T-helper 1 cell treated with Interleukin-12 subunit alpha and Interleukin-12 subunit beta and Interleukin-4 antibody, amounts not matched to agents 30 μg/mL and 1 μg/mL, for 36 hours (primary cell): Measurements from ENCODE around the gene SLC35B1.
"Not testable (repeated sequence)": the region's sequence is repeated elsewhere in the genome, so short reads cannot be mapped to it uniquely, and the experiment has no call there.

ENCODE experiments used
- H3K27ac Mint-ChIP-seq: one replicate; pipeline ENCODE4 v1.8.0; 2021; ENCODE audit warnings: mild to moderate bottlenecking, mixed read lengths
- H3K27me3 Mint-ChIP-seq: one replicate; pipeline ENCODE4 v1.8.0; 2021; ENCODE audit warnings: low read depth, mixed read lengths
- H3K36me3 Mint-ChIP-seq: one replicate; pipeline ENCODE4 v1.8.0; 2021; ENCODE audit warnings: low read depth, mixed read lengths
- H3K4me1 Mint-ChIP-seq: one replicate; pipeline ENCODE4 v1.8.0; 2021; ENCODE audit warnings: low read depth, mixed read lengths
- H3K4me3 Mint-ChIP-seq: one replicate; pipeline ENCODE4 v1.8.0; 2021; ENCODE audit warnings: mild to moderate bottlenecking, moderate library complexity, mixed read lengths
- H3K9me3 Mint-ChIP-seq: one replicate; pipeline ENCODE4 v1.8.0; 2021; ENCODE audit warnings: mixed read lengths

SLC35B1 gene

DNA sequence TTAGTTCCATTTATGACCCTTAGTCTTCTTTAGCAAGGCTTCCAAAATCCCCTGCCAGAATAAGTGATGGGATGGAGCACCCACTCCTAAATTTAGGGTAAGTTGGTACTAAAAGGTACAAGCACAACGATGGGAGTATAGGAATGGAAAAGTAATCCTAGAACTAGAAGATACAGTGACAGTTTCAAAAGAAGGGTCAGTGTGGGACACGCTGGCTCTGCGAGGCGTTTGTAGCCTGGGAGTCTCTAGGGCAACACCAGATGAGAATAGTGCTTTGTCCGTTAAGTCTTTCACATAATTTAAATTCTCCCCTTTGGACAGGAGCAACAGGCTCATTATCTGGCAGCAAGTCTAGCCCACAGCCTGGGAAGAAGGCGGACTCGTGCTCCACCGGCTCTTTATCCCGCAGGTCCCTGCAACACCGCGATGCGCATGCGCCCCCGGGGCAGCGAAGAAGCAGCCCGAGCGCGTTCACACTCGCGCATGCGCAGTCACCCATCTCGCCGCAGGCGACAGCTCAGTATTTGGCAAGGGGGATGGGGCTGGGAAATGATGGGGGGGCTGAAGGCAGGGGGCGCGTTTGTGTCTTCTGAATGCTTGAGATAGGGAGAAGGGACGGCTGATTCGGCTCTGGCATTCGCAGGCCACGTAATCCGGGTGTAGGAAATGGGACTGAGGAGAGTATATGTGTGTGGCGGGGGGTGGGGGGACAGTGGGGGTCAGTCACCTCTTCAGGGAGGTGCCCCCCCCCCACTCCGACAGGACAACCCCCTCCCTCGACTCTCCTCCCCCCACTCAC lies 30.4 kb downstream of the SLC35B1 start:
- H3K27me3 Mint-ChIP-seq = peaks cover 7% of the 10 kb centered on the region
- H3K4me3 Mint-ChIP-seq = peak overlapping the region; percentile 90
- peak overlapping the region; percentile 96 for H3K27ac Mint-ChIP-seq
- H3K4me1 Mint-ChIP-seq = peaks cover 37% of the 10 kb centered on the region
- peaks cover 14% of the 10 kb centered on the region for H3K36me3 Mint-ChIP-seq
- no peaks in the 10 kb centered on the region for H3K9me3 Mint-ChIP-seq

GRCh38 chr17:49676276-49676868 lies 31.4 kb downstream of the SLC35B1 start:
- no peaks in the 10 kb centered on the region for H3K9me3 Mint-ChIP-seq
- H3K27me3 Mint-ChIP-seq = peaks cover 4% of the 10 kb centered on the region
- peaks cover 14% of the 10 kb centered on the region for H3K36me3 Mint-ChIP-seq
- peak overlapping the region; percentile 96 for H3K27ac Mint-ChIP-seq
- peak overlapping the region; percentile 90 for H3K4me3 Mint-ChIP-seq
- H3K4me1 Mint-ChIP-seq = peaks cover 37% of the 10 kb centered on the region

DNA sequence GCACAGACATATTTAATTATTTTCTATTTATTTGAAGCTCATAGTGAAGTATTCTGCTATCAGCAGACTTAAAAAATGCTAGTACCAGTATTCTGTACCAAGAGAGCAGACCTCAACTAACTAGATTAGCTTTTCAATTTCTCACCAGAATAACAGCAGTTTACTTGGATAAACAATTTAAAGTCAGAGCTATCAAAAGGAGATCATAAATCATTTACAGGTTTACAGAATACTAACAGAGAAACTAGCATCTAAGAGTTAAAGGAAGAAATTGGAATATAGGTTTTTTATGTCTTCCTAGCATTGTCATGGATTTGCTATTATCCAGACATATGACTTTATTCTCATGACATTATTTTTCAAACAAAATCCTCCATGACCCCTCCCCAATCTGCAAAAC lies 33.3 kb downstream of the SLC35B1 start:
- H3K9me3 Mint-ChIP-seq = no peaks in the 10 kb centered on the region
- H3K4me1 Mint-ChIP-seq = peaks cover 39% of the 10 kb centered on the region
- H3K27me3 Mint-ChIP-seq = peaks cover 4% of the 10 kb centered on the region
- peaks cover 14% of the 10 kb centered on the region for H3K36me3 Mint-ChIP-seq
- H3K27ac Mint-ChIP-seq = no peak overlapping the region
- no peak overlapping the region for H3K4me3 Mint-ChIP-seq

- H3K4me1 Mint-ChIP-seq = peaks cover 39% of the 10 kb centered on the region
- peaks cover 14% of the 10 kb centered on the region for H3K36me3 Mint-ChIP-seq
- H3K4me3 Mint-ChIP-seq, H3K9me3 Mint-ChIP-seq, H3K27me3 Mint-ChIP-seq, H3K27ac Mint-ChIP-seq: not testable (repeated sequence)
Measured at GRCh38 chr17:49673679-49674078, 34.1 kb downstream of the SLC35B1 start.

- Mint-ChIP-seq H3K36me3 (peaks cover 10% of the 10 kb centered on the region), H3K27ac (no peak overlapping the region), H3K27me3 (no peaks in the 10 kb centered on the region), H3K4me1 (peaks cover 22% of the 10 kb centered on the region), H3K4me3 (no peak overlapping the region), H3K9me3 (no peaks in the 10 kb centered on the region)
Measured at GRCh38 chr17:49670641-49671040, 37.1 kb downstream of the SLC35B1 start.

DNA sequence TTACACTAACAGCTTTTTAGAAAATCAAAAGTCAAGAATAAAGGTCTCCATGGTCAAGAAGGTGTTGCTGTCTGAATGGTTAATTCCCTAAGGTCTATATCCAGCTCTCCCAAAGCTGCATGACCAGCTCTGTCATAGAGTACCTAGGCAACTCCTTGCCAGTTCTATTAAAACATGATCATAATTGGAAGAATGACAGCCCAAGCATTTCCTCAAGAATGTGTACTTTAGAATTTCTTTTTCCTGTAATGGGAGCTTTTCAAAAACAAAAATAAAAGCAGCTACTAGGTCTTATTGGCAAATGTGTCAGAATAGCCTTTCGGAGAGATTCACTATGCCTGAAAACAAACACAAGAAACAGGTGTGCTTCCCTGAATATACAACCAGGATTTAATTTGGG lies 37.8 kb downstream of the SLC35B1 start:
- H3K36me3 Mint-ChIP-seq = peaks cover 8% of the 10 kb centered on the region
- no peaks in the 10 kb centered on the region for H3K9me3 Mint-ChIP-seq
- H3K4me1 Mint-ChIP-seq = peaks cover 19% of the 10 kb centered on the region
- no peak overlapping the region for H3K4me3 Mint-ChIP-seq
- H3K27me3 Mint-ChIP-seq = no peaks in the 10 kb centered on the region
- no peak overlapping the region for H3K27ac Mint-ChIP-seq

DNA sequence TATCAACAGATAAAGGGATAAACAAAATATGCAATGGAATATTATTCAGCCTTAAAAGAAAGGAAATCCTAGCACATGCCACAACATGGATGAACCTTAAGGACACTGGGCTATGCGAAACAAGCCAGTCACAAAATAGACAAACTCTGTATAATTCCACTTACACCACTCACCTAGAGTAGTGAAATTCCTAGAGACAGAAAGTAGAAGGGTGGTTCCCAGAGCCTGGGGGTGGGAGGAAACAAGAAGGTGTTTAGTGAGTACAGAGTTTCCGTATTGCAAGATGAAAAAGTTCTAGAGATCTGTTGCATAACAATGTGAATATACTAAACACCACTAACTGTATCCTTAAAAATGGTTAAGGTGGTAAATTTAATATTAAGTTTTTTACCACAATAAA lies 39.9 kb downstream of the SLC35B1 start:
- no peaks in the 10 kb centered on the region for H3K27me3 Mint-ChIP-seq
- no peak overlapping the region for H3K27ac Mint-ChIP-seq
- H3K4me3 Mint-ChIP-seq = no peak overlapping the region
- peaks cover 16% of the 10 kb centered on the region for H3K4me1 Mint-ChIP-seq
- peaks cover 9% of the 10 kb centered on the region for H3K36me3 Mint-ChIP-seq
- no peaks in the 10 kb centered on the region for H3K9me3 Mint-ChIP-seq

- no peak overlapping the region for H3K27ac Mint-ChIP-seq
- no peak overlapping the region for H3K4me3 Mint-ChIP-seq
- H3K4me1 Mint-ChIP-seq = peaks cover 17% of the 10 kb centered on the region
- peaks cover 14% of the 10 kb centered on the region for H3K36me3 Mint-ChIP-seq
- H3K9me3 Mint-ChIP-seq = no peaks in the 10 kb centered on the region
- no peaks in the 10 kb centered on the region for H3K27me3 Mint-ChIP-seq
Measured at GRCh38 chr17:49664706-49665211, 43.0 kb downstream of the SLC35B1 start.

DNA sequence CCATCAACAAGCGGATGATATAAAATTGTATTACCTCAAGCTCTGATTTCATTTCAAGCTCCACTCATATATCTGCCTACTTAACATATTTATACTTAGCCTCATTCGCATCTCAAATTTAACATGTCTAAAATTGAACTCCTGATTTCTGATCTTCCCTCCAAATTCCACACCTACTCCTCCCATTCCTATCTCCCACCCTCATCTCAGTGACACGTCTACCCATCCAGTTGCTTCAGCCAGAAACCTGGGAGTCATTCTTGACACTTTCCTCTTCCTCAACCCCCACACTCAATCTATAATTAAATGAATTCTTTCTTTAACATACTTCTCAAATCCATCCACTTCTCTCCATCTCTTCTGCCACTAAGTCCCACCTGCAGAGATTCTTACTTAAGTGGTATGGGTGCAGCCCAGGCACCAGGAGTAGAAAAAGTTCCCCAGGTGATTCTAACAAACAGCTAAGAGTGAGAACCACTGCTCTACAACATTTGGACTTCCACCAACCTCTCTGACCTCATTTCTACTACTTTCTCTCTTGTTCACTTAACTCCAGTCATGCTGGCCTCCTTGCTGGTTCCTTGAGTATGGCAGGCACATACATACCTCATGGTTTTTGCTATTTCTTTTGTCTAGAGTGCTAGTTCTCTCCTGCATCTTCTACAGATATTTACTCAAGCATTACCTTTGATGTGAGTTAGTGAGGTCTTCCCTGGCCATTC lies 47.9 kb downstream of the SLC35B1 start:
- Mint-ChIP-seq H3K4me1 (peaks cover 14% of the 10 kb centered on the region), H3K27me3 (no peaks in the 10 kb centered on the region), H3K36me3 (peaks cover 18% of the 10 kb centered on the region), H3K27ac (no peak overlapping the region), H3K9me3 (no peaks in the 10 kb centered on the region), H3K4me3 (no peak overlapping the region)

GRCh38 chr17:49656247-49656646 lies 51.5 kb downstream of the SLC35B1 start:
- Mint-ChIP-seq H3K4me1 (peaks cover 14% of the 10 kb centered on the region), H3K27me3 (no peaks in the 10 kb centered on the region), H3K9me3 (no peaks in the 10 kb centered on the region), H3K4me3 (no peak overlapping the region), H3K27ac (no peak overlapping the region), H3K36me3 (peaks cover 14% of the 10 kb centered on the region)
